Prostate gland (tissue), 2 donors: ENCODE measurements around the gene TMEM150C. TPM values are rescaled to one million over a fixed set of nuclear protein-coding genes. Genes with fewer than 3 reads are reported as not detected.
A peak's percentile ranks its signal among the peaks of the same experiment; 100 is the strongest.

Experiments used
- DNase-seq: peaks from one replicate; pipeline ENCODE4 v3.0.0-alpha.2; 2019; ENCODE audit warnings: low spot score
- H3K27ac ChIP-seq, 2 donors: fragments of 200-600 bp; sonication (generic); 2 replicates each; pipeline ENCODE4 v1.5.1; 2017 to 2019
- H3K27me3 ChIP-seq: fragments of 200-600 bp; sonication (generic); replicated peaks from 2 replicates; pipeline ENCODE4 v1.5.1; 2019; ENCODE audit not compliant: insufficient read depth
- H3K36me3 ChIP-seq, 2 donors: fragments of 200-600 bp; sonication (generic); 1 replicate in 1 of 2; 2 replicates in 1 of 2; pipeline versions ENCODE4 v1.5.1 to v1.8.1; 2017 to 2019
- H3K4me1 ChIP-seq: fragments of 200-600 bp; sonication (generic); replicated peaks from 2 replicates; pipeline ENCODE4 v1.5.1; 2019
- H3K4me3 ChIP-seq, 2 donors: fragments of 200-600 bp; sonication (generic); 2 replicates each; pipeline ENCODE4 v1.5.1; 2017 to 2019
- H3K9me3 ChIP-seq: fragments of 200-600 bp; sonication (generic); 2 replicates; pipeline ENCODE4 v1.5.1; 2017
- POLR2A ChIP-seq: fragments of 450-650 bp; IDR thresholded peaks from one replicate; pipeline ENCODE4 v1.6.1; 2016; ENCODE audit warnings: antibody characterized with exemption, mild to moderate bottlenecking
- POLR2AphosphoS5 ChIP-seq: sonication (generic); formaldehyde crosslinking; IDR thresholded peaks from one replicate; pipeline ENCODE4 v1.6.1; 2017; ENCODE audit warnings: antibody characterized with exemption
- WGBS: methylation state at CpG from one replicate; pipeline ENCODE4 v1.1.5; 2018; 5-methylcytosine and 5-hydroxymethylcytosine counted together
- intact Hi-C: fragments of 100-400 bp; cut with DNase I; formaldehyde crosslinking; loops from one replicate; pipeline ENCODE4 v1.14.2; 2022
- total RNA-seq, 2 donors: library from RNA; depleted of rRNA; stranded (reverse); fragments of >200 nt; gene quantifications; one replicate each; pipeline ENCODE4 v1.1.0, GENCODE V29; 2016
- TF ChIP-seq, protein P1 (sequence below), 4 experiments: fragments of 200-600 bp in 2 of 4; fragments of 450-650 bp in 2 of 4; sonication (generic) in 2 of 4; IDR thresholded peaks; 1 replicate in 3 of 4; 2 replicates in 1 of 4; pipeline ENCODE4 v1.5.1; 2016 to 2019; ENCODE audit warnings: antibody characterized with exemption in 4 of 4, mild to moderate bottlenecking in 2 of 4, moderate library complexity in 2 of 4

The TMEM150C gene
- total RNA-seq, 2 donors from 2014 or later = 24.9 to 30.0 TPM

GRCh38 chr4:82462415-82462831 lies 99.4 kb downstream of the TMEM150C start:
- DNase-seq = peak; percentile 86
- TF ChIP-seq POLR2A (no peak), POLR2AphosphoS5 (peak; percentile 30)
- TF ChIP-seq, protein P1, sequence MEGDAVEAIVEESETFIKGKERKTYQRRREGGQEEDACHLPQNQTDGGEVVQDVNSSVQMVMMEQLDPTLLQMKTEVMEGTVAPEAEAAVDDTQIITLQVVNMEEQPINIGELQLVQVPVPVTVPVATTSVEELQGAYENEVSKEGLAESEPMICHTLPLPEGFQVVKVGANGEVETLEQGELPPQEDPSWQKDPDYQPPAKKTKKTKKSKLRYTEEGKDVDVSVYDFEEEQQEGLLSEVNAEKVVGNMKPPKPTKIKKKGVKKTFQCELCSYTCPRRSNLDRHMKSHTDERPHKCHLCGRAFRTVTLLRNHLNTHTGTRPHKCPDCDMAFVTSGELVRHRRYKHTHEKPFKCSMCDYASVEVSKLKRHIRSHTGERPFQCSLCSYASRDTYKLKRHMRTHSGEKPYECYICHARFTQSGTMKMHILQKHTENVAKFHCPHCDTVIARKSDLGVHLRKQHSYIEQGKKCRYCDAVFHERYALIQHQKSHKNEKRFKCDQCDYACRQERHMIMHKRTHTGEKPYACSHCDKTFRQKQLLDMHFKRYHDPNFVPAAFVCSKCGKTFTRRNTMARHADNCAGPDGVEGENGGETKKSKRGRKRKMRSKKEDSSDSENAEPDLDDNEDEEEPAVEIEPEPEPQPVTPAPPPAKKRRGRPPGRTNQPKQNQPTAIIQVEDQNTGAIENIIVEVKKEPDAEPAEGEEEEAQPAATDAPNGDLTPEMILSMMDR (IDR thresholded peaks at IDR 0.05) = peak; percentile 70 to 89 (median 78)
- intact Hi-C loops = loop anchor here (2.0 to 10.0 kb wide), 6 partner anchors 275 to 995 kb away; partner anchors contain the start of genes COPS4, HELQ, MRPS18C and SCD5
- no peaks in the 10 kb centered on the region for H3K27me3 ChIP-seq
- no peak overlapping the region for H3K4me3 ChIP-seq
- no peaks in the 10 kb centered on the region for H3K36me3 ChIP-seq
- H3K4me1 ChIP-seq = no peaks in the 10 kb centered on the region
- WGBS = 4% methylated on average over 7 of the region's 7 CpGs
- H3K27ac ChIP-seq = peak overlapping the region in 1 of 2 donors; percentile 20
- H3K9me3 ChIP-seq = no peaks in the 10 kb centered on the region

- Histone ChIP-seq H3K9me3 (no peaks in the 10 kb centered on the region), H3K27me3 (no peaks in the 10 kb centered on the region), H3K36me3 (no peaks in the 10 kb centered on the region), H3K4me1 (no peaks in the 10 kb centered on the region), H3K4me3 (no peak overlapping the region), H3K27ac (peak overlapping the region in 1 of 2 donors; percentile 20)
- no peak for DNase-seq
- intact Hi-C loops = loop anchor here (2.0 to 10.0 kb wide), 6 partner anchors 276 to 996 kb away; partner anchors contain the start of genes COPS4, HELQ, MRPS18C and SCD5
- WGBS = 74% methylated on average over 2 of the region's 2 CpGs
- TF ChIP-seq POLR2AphosphoS5 (no peak), POLR2A (no peak)
- TF ChIP-seq, protein P1 (IDR thresholded peaks at IDR 0.05) = no peak
Measured at GRCh38 chr4:82461710-82462109, 100.1 kb downstream of the TMEM150C start.

DNA sequence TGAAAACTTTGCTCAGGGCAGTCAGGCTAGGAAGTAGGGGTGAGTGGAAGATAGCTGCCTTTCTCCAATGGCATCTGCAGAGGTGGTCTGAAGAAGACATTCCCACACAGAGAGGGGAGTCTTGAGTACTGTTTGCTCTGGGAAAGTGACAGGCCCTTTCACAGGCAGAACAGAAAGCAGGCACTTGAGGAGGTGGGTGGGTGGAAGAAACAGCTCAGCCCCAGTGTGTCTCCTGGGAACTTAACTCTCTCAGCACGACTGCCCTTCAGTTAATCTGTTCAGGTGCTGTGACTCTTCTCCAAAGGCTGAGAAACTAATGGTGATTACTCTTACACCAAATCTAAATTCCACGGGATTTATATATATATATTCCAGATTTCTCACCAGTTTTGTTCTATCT lies 103.1 kb downstream of the TMEM150C start:
- intact Hi-C loops = no loop called here
- Histone ChIP-seq H3K36me3 (no peaks in the 10 kb centered on the region), H3K9me3 (no peaks in the 10 kb centered on the region), H3K4me3 (no peak overlapping the region), H3K27me3 (no peaks in the 10 kb centered on the region), H3K27ac (no peak overlapping the region), H3K4me1 (no peaks in the 10 kb centered on the region)
- 84% methylated on average over 2 of the region's 2 CpGs for WGBS
- TF ChIP-seq, protein P1 (IDR thresholded peaks at IDR 0.05) = no peak
- TF ChIP-seq POLR2A (no peak), POLR2AphosphoS5 (no peak)
- no peak for DNase-seq

GRCh38 chr4:82457266-82457665 lies 104.5 kb downstream of the TMEM150C start:
- Histone ChIP-seq H3K4me1 (no peaks in the 10 kb centered on the region), H3K4me3 (no peak overlapping the region), H3K27me3 (no peaks in the 10 kb centered on the region), H3K9me3 (no peaks in the 10 kb centered on the region), H3K27ac (no peak overlapping the region), H3K36me3 (no peaks in the 10 kb centered on the region)
- WGBS = 91% methylated on average over 7 of the region's 7 CpGs
- no peak for DNase-seq
- TF ChIP-seq POLR2AphosphoS5 (no peak), POLR2A (no peak)
- TF ChIP-seq, protein P1 (IDR thresholded peaks at IDR 0.05) = no peak
- intact Hi-C loops = no loop called here

GRCh38 chr4:82452026-82452425 lies 109.8 kb downstream of the TMEM150C start:
- no peak overlapping the region for H3K4me3 ChIP-seq
- no peaks in the 10 kb centered on the region for H3K4me1 ChIP-seq
- 96% methylated on average over 7 of the region's 7 CpGs for WGBS
- no peaks in the 10 kb centered on the region for H3K9me3 ChIP-seq
- H3K36me3 ChIP-seq = no peaks in the 10 kb centered on the region
- H3K27ac ChIP-seq = peak overlapping the region in 1 of 2 donors; percentile 58
- TF ChIP-seq POLR2A (no peak), POLR2AphosphoS5 (no peak)
- TF ChIP-seq, protein P1 (IDR thresholded peaks at IDR 0.05) = no peak
- intact Hi-C loops = no loop called here
- DNase-seq = no peak
- H3K27me3 ChIP-seq = no peaks in the 10 kb centered on the region
